Brain microvascular endothelial cell (primary cell): ENCODE measurements around the gene GPR137.

ENCODE experiments used
- DNase-seq: peaks from one replicate; pipeline ENCODE4 v3.0.0-alpha.2; 2020
- H3K27ac ChIP-seq: fragments of 250-450 bp; sonication (Bioruptor Pico); 2 replicates; pipeline ENCODE4 v1.5.1; 2020; ENCODE audit warnings: mild to moderate bottlenecking, moderate library complexity
- H3K27me3 ChIP-seq: fragments of 250-450 bp; sonication (Bioruptor Pico); replicated peaks from 2 replicates; pipeline ENCODE4 v1.5.1; 2020; ENCODE audit warnings: mild to moderate bottlenecking
- H3K36me3 ChIP-seq: fragments of 250-450 bp; sonication (Bioruptor Pico); replicated peaks from 2 replicates; pipeline ENCODE4 v1.5.1; 2020; ENCODE audit warnings: mild to moderate bottlenecking
- H3K4me3 ChIP-seq: 2 replicates; pipeline ENCODE4 v1.5.1; 2011; ENCODE audit warnings: low read depth, mild to moderate bottlenecking, control low read depth, low read length, moderate library complexity
- CTCF ChIP-seq: IDR thresholded peaks from 2 replicates; pipeline ENCODE4 v1.5.1; 2011; ENCODE audit warnings: low read depth, mild to moderate bottlenecking, moderate library complexity, low read length, control low read depth, inconsistent platforms; ENCODE audit errors: missing control alignments
- in situ Hi-C: cut with HindIII; loops from 2 replicates; pipeline ENCODE4 v1.10.0; 2017; ENCODE audit warnings: low sequenced_read_pairs, low pct_ligation_motif_present

Gene GPR137

GRCh38 chr11:64254326-64254725 is 31.3 kb upstream of the GPR137 start:
- in situ Hi-C loops = no loop called here
- no peak for TF ChIP-seq CTCF
- H3K27me3 ChIP-seq = no peaks in the 10 kb centered on the region

GRCh38 chr11:64255135-64256128 is 30.2 kb upstream of the GPR137 start:
- in situ Hi-C loops = no loop called here
- H3K36me3 ChIP-seq = peaks cover 52% of the 10 kb centered on the region

More at GRCh38 chr11:64254326-64254725, 31.3 kb upstream of the GPR137 start:
- no peak for DNase-seq
- H3K36me3 ChIP-seq = peaks cover 42% of the 10 kb centered on the region
- H3K27ac ChIP-seq = no peak overlapping the region
- no peak overlapping the region for H3K4me3 ChIP-seq

GRCh38 chr11:64256300-64256699 is 29.3 kb upstream of the GPR137 start:
- in situ Hi-C loops = no loop called here
- TF ChIP-seq CTCF = no peak
- Histone ChIP-seq H3K4me3 (no peak overlapping the region), H3K27me3 (no peaks in the 10 kb centered on the region), H3K36me3 (peaks cover 56% of the 10 kb centered on the region), H3K27ac (no peak overlapping the region)
- DNase-seq = no peak

More at GRCh38 chr11:64255135-64256128, 30.2 kb upstream of the GPR137 start:
- Histone ChIP-seq H3K27ac (no peak overlapping the region), H3K4me3 (no peak overlapping the region), H3K27me3 (no peaks in the 10 kb centered on the region)
- TF ChIP-seq CTCF = no peak
- DNase-seq = no peak

- TF ChIP-seq CTCF = no peak
- DNase-seq = no peak
- H3K27ac ChIP-seq = no peak overlapping the region
- in situ Hi-C loops = no loop called here
- H3K4me3 ChIP-seq = no peak overlapping the region
- H3K27me3 ChIP-seq = no peaks in the 10 kb centered on the region
- H3K36me3 ChIP-seq = peaks cover 73% of the 10 kb centered on the region
Measured at GRCh38 chr11:64258356-64258755, 27.3 kb upstream of the GPR137 start.

GRCh38 chr11:64258946-64259532 is 26.6 kb upstream of the GPR137 start:
- Histone ChIP-seq H3K27me3 (no peaks in the 10 kb centered on the region), H3K4me3 (no peak overlapping the region), H3K27ac (no peak overlapping the region), H3K36me3 (peaks cover 79% of the 10 kb centered on the region)
- DNase-seq = no peak
- in situ Hi-C loops = no loop called here
- TF ChIP-seq CTCF = no peak
